Erythroblast (primary cell): ENCODE measurements around the gene CAPN11.

ENCODE experiments used
- GATA1 ChIP-seq: IDR thresholded peaks from 2 replicates; pipeline ENCODE4 v1.6.1; 2011; ENCODE audit warnings: low read depth, mild to moderate bottlenecking, control low read depth, low read length, moderate library complexity
- POLR2A ChIP-seq: IDR thresholded peaks from 2 replicates; pipeline ENCODE4 v1.6.1; 2011; ENCODE audit warnings: mild to moderate bottlenecking, low read length

DNA sequence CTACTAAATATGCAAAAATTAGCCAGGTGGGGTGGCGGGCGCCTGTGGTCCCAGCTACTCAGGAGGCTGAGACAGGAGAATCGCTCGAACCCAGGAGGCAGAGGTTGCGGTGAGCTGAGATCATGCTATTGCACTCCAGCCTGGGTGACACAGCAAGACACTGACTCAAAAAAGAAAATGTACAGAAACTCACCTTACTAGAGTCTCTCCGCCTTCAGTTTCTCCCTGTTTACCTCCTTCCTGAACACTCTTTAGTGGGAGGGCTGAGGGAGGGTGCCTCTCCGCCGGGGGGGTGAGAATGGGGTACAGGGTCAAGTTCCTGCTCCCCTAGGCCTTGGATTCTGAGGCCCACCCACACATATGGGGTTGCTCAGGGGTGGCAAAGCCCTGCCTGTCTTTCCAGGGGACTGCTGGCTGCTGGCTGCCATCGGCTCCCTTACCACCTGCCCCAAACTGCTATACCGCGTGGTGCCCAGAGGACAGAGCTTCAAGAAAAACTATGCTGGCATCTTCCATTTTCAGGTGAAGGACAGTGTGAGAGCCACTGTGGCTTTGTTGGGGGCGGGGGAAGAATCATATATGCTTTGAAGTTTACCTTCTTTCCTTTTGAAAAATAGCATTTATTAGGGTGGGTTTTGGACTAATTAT, 13.4 kb downstream of the CAPN11 start:
- no peak for TF ChIP-seq POLR2A
- no peak for TF ChIP-seq GATA1
